Measurements from ENCODE around the gene GRIP2. TPM values are rescaled to one million over a fixed set of nuclear protein-coding genes. Genes with fewer than 3 reads are reported as not detected.

GRIP2 gene
- 0.25 TPM in 1 of 2 replicates, not detected in the other for total RNA-seq

DNA sequence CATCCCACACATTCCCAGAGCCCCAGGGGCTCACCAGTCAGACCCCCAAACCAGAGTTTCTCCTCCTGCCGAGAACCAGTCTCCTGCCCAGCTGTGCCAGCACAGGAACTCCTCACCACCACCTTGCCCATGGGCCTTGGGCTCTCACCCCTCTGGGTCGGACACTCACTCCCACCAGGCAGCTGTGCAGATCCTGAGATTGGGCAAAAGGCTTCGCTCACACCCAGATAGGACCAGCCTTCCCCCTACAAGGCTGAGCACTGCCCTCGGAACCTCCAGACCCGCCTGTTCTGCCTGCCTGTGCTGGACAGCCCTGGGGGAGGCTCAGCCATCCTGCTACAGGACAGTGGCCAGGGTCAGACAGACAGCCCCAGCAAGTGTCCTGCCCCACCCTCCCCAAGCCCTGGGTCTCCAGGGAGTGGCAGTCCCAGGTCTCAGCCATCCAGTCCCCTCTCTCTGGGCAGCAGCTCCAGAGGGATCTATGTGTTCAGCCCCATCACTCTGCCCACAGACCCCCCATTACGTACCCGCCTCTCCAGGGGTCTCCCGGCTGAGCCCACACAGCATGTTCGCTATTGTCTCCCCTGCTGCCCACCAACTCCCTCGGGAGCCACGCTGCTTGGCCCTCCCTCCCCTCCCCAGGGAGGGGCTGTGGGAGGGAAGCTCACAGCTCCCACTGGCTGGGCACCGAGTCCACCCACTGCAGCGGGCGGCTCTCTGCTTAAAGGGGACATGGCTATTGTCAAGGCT, at the start of gene GRIP2:
Gene GRIP2 (minus strand): TSS at position 601 of the 750 bp plus-strand sequence. CDS start 34 bp downstream, at position 567.

Other genes with a start within 250 kb of the GRIP2 start
- gene SLC6A6, start 137.7 kb downstream of the GRIP2 start, total RNA-seq, result 34.5 and 116 TPM in 2 replicates
- gene CCDC174, start 111.4 kb upstream of the GRIP2 start, total RNA-seq, result 3.6 and 5.3 TPM in 2 replicates
- not detected in 2 replicates for gene C3orf20, start 134.8 kb upstream of the GRIP2 start, total RNA-seq